A673 (cell line): ENCODE measurements around the gene BTBD9. TPM values are rescaled to one million over a fixed set of nuclear protein-coding genes. Genes with fewer than 3 reads are reported as not detected.

Experiments
- BruUV-seq: library from RNA; stranded (reverse); fragments of 400-500 nt; replicated peaks from 2 replicates; lab custom pipeline; 2021; lab: Mats Ljungman, UMichigan
- CTCF ChIA-PET: fragments of 300-600 bp; sonication (Branson Sonifier 250); formaldehyde crosslinking; loops from one replicate; lab custom pipeline; 2022; ENCODE audit warnings: antibody characterized with exemption; lab: Charles Lee
- POLR2A ChIA-PET: fragments of 300-600 bp; sonication (Branson Sonifier 250); formaldehyde crosslinking; loops from one replicate; lab custom pipeline; 2022; ENCODE audit warnings: antibody characterized with exemption; ENCODE audit not compliant: low non-redundant PET; lab: Charles Lee
- DNase-seq: peaks from one replicate; pipeline ENCODE4 v3.0.0-alpha.2; 2015; ENCODE audit warnings: low spot score
- H3K27ac ChIP-seq: fragments of 200-600 bp; sonication (generic); 2 replicates; pipeline ENCODE4 v1.5.1; 2016; ENCODE audit warnings: mixed run types, low read depth, mild to moderate bottlenecking, mixed read lengths, antibody characterized with exemption, low read length; ENCODE audit not compliant: poor library complexity, severe bottlenecking
- H3K27me3 ChIP-seq: fragments of 200-600 bp; sonication (generic); replicated peaks from 2 replicates; pipeline ENCODE4 v1.6.1; 2017; ENCODE audit warnings: mixed run types, low read depth, mild to moderate bottlenecking, mixed read lengths, antibody characterized with exemption, low read length; ENCODE audit not compliant: insufficient read depth, poor library complexity
- H3K36me3 ChIP-seq: fragments of 200-600 bp; sonication (generic); 2 replicates; pipeline ENCODE4 v1.6.1; 2016; ENCODE audit warnings: mixed run types, mild to moderate bottlenecking, mixed read lengths, antibody characterized with exemption, low read length; ENCODE audit not compliant: insufficient read depth, poor library complexity, severe bottlenecking
- H3K4me1 ChIP-seq: fragments of 200-600 bp; sonication (generic); 2 replicates; pipeline ENCODE4 v1.6.1; 2017; ENCODE audit warnings: mixed run types, mild to moderate bottlenecking, mixed read lengths, antibody characterized with exemption, low read length; ENCODE audit not compliant: insufficient read depth, poor library complexity, severe bottlenecking
- H3K4me3 ChIP-seq: fragments of 200-600 bp; sonication (generic); 2 replicates; pipeline ENCODE4 v1.5.1; 2016; ENCODE audit warnings: low read depth, mixed run types, mild to moderate bottlenecking, mixed read lengths, low read length; ENCODE audit not compliant: poor library complexity, severe bottlenecking
- H3K9me3 ChIP-seq: fragments of 200-600 bp; sonication (generic); 2 replicates; pipeline ENCODE4 v1.6.1; 2016; ENCODE audit warnings: mixed run types, low read depth, mild to moderate bottlenecking, mixed read lengths, antibody characterized with exemption, low read length; ENCODE audit not compliant: poor library complexity, severe bottlenecking
- EZH2 ChIP-seq: fragments of 200-600 bp; sonication (generic); IDR thresholded peaks from 2 replicates; pipeline ENCODE4 v1.6.1; 2017; ENCODE audit warnings: borderline replicate concordance, low read depth, mild to moderate bottlenecking, mixed read lengths, antibody characterized with exemption, low read length; ENCODE audit not compliant: poor library complexity, severe bottlenecking
- intact Hi-C: fragments of 100-400 bp; cut with micrococcal nuclease; formaldehyde crosslinking; loops from one replicate; pipeline ENCODE4 v1.10.0; 2022; ENCODE audit not compliant: unreplicated experiment
- total RNA-seq: library from RNA; stranded (reverse); gene quantifications from 2 replicates; pipeline ENCODE4 v1.2.3, GENCODE V29; 2021
- TF ChIP-seq, protein P1 (sequence below): fragments of 300-800, 200-600 bp; sonication (generic); conservative IDR thresholded peaks from 2 replicates; pipeline ENCODE4 v1.5.1; 2017; ENCODE audit warnings: low read depth, mild to moderate bottlenecking, antibody characterized with exemption, low read length, moderate library complexity, mixed read lengths

BTBD9 gene
- total RNA-seq, 1 experiment from 2014 or later = 8.0 TPM

GRCh38 chr6:38233161-38233791 is 406.5 kb downstream of the BTBD9 start:
- POLR2A ChIA-PET = no interaction called here
- H3K4me3 ChIP-seq = no peak overlapping the region
- intact Hi-C loops = no loop called here
- TF ChIP-seq, protein P1, sequence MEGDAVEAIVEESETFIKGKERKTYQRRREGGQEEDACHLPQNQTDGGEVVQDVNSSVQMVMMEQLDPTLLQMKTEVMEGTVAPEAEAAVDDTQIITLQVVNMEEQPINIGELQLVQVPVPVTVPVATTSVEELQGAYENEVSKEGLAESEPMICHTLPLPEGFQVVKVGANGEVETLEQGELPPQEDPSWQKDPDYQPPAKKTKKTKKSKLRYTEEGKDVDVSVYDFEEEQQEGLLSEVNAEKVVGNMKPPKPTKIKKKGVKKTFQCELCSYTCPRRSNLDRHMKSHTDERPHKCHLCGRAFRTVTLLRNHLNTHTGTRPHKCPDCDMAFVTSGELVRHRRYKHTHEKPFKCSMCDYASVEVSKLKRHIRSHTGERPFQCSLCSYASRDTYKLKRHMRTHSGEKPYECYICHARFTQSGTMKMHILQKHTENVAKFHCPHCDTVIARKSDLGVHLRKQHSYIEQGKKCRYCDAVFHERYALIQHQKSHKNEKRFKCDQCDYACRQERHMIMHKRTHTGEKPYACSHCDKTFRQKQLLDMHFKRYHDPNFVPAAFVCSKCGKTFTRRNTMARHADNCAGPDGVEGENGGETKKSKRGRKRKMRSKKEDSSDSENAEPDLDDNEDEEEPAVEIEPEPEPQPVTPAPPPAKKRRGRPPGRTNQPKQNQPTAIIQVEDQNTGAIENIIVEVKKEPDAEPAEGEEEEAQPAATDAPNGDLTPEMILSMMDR = no peak
- TF ChIP-seq EZH2 = no peak
- H3K9me3 ChIP-seq = no peaks in the 10 kb centered on the region
- CTCF ChIA-PET = no interaction called here
- no TSS peak for BruUV-seq
- no peak for DNase-seq
- no peaks in the 10 kb centered on the region for H3K36me3 ChIP-seq
- H3K4me1 ChIP-seq = no peaks in the 10 kb centered on the region
- no peak overlapping the region for H3K27ac ChIP-seq
- no peaks in the 10 kb centered on the region for H3K27me3 ChIP-seq

DNA sequence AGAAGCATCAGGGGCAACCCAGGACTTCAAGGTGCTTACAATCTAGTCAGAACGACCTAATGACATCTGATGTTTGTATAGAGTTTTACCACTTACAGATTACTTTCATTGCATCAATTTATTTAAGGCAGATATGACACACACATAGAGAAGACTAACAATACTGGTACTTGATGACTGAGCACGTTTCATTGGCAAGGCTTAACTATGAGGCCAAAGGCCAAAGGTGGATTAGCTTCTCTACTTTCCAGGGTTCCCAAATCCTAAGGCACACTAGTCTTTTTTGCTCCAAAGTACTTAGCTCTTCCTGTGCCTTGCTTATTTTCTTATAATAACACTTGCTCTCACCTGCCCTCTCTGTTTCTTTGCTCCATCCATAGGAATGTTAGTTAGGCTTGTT is 414.0 kb downstream of the BTBD9 start:
- no peak for DNase-seq
- intact Hi-C loops = no loop called here
- no peaks in the 10 kb centered on the region for H3K27me3 ChIP-seq
- CTCF ChIA-PET = no interaction called here
- TF ChIP-seq, protein P1 = no peak
- no peak for TF ChIP-seq EZH2
- POLR2A ChIA-PET = no interaction called here
- H3K27ac ChIP-seq = no peak overlapping the region
- no peak overlapping the region for H3K4me3 ChIP-seq
- no peaks in the 10 kb centered on the region for H3K36me3 ChIP-seq
- no peaks in the 10 kb centered on the region for H3K9me3 ChIP-seq
- no TSS peak for BruUV-seq
- H3K4me1 ChIP-seq = no peaks in the 10 kb centered on the region

- Histone ChIP-seq H3K4me1 (no peaks in the 10 kb centered on the region), H3K9me3 (no peaks in the 10 kb centered on the region), H3K4me3 (no peak overlapping the region), H3K27ac (no peak overlapping the region), H3K27me3 (no peaks in the 10 kb centered on the region), H3K36me3 (no peaks in the 10 kb centered on the region)
- no TSS peak for BruUV-seq
- ChIA-PET CTCF (no interaction called here), POLR2A (no interaction called here)
- intact Hi-C loops = no loop called here
- DNase-seq = no peak
- TF ChIP-seq, protein P1 = no peak
- no peak for TF ChIP-seq EZH2
These were observed 418.5 kb downstream of the BTBD9 start for GRCh38 chr6:38221251-38221650.
